ENCODE results near the gene GREM2.

- TF ChIP-seq CTCF (IDR thresholded peaks at IDR 0.05) (no peak), POLR2A (IDR thresholded peaks at IDR 0.05) (no peak)
These were observed 89.7 kb downstream of the GREM2 start for GRCh38 chr1:240522122-240522822.
